HepG2 (cell line): ENCODE data around the gene SAC3D1. TPM values are rescaled to one million over a fixed set of nuclear protein-coding genes. Genes with fewer than 3 reads are reported as not detected.

Source experiments
- CREB3 ChIP-seq: sonication (generic); formaldehyde crosslinking; IDR thresholded peaks from 2 replicates; pipeline ENCODE4 v1.5.0; 2020; ENCODE audit warnings: missing genetic modification reagents
- FOXO1 ChIP-seq: sonication (generic); formaldehyde crosslinking; IDR thresholded peaks from 2 replicates; pipeline ENCODE4 v1.4.0; 2020; ENCODE audit warnings: missing genetic modification reagents
- GATAD1 ChIP-seq: IDR thresholded peaks from 2 replicates; pipeline ENCODE4 v1.6.1; 2016; ENCODE audit warnings: missing genetic modification reagents, missing compliant biosample characterization
- HNRNPLL ChIP-seq: fragments of 200-400 bp; formaldehyde crosslinking; IDR thresholded peaks from 2 replicates; pipeline ENCODE4 v1.6.1; 2017; ENCODE audit warnings: mild to moderate bottlenecking, low read depth, low read length; ENCODE audit not compliant: poor library complexity, severe bottlenecking
- MTA1 ChIP-seq: sonication (generic); formaldehyde crosslinking; IDR thresholded peaks from 2 replicates; pipeline ENCODE4 v1.4.0; 2020; ENCODE audit warnings: missing genetic modification reagents, mild to moderate bottlenecking, borderline replicate concordance
- MZF1 ChIP-seq: sonication (generic); formaldehyde crosslinking; IDR thresholded peaks from 2 replicates; pipeline ENCODE4 v1.8.1; 2023; ENCODE audit warnings: mild to moderate bottlenecking, missing genetic modification reagents, borderline replicate concordance
- NBN ChIP-seq: fragments of 450-650 bp; conservative IDR thresholded peaks from 2 replicates; pipeline ENCODE4 v1.6.1; 2017
- NFYC ChIP-seq: IDR thresholded peaks from 2 replicates; pipeline ENCODE4 v1.6.1; 2016; ENCODE audit warnings: missing genetic modification reagents, missing compliant biosample characterization
- SYNCRIP ChIP-seq: fragments of 200-400 bp; formaldehyde crosslinking; IDR thresholded peaks from 2 replicates; pipeline ENCODE4 v1.6.1; 2018; ENCODE audit warnings: mild to moderate bottlenecking, low read depth, low read length; ENCODE audit not compliant: insufficient read depth
- U2AF1 ChIP-seq: fragments of 200-400 bp; formaldehyde crosslinking; optimal IDR thresholded peaks from 2 replicates; pipeline ENCODE3; 2017; ENCODE audit warnings: mild to moderate bottlenecking, low read depth, low read length
- ZNF547 ChIP-seq: sonication (generic); formaldehyde crosslinking; IDR thresholded peaks from 2 replicates; pipeline ENCODE4 v1.5.1; 2020; ENCODE audit warnings: mild to moderate bottlenecking, missing genetic modification reagents
- ZNF563 ChIP-seq: sonication (generic); formaldehyde crosslinking; IDR thresholded peaks from 2 replicates; pipeline ENCODE4 v1.8.0; 2022; ENCODE audit warnings: mild to moderate bottlenecking, moderate library complexity, missing genetic modification reagents
- ZNF7 ChIP-seq: IDR thresholded peaks from 2 replicates; pipeline ENCODE4 v1.6.1; 2016; ENCODE audit warnings: missing biosample characterization, missing genetic modification reagents
- ZNF724P ChIP-seq: sonication (generic); formaldehyde crosslinking; IDR thresholded peaks from 2 replicates; pipeline ENCODE4 v1.8.0; 2022; ENCODE audit warnings: missing genetic modification reagents, borderline replicate concordance
- ZNF737 ChIP-seq: sonication (generic); formaldehyde crosslinking; IDR thresholded peaks from 2 replicates; pipeline ENCODE4 v1.5.0; 2020; ENCODE audit warnings: missing genetic modification reagents, mild to moderate bottlenecking, borderline replicate concordance
- polyA plus RNA-seq, 8 experiments: library from polyadenylated mRNA; depleted of rRNA in 3 of 8; stranded (reverse) in 7 of 8; unstranded in 1 of 8; fragments of >200 nt; fragmentation: Illumina TruSeq in 4 of 8; extraction: Trizol in 4 of 8; gene quantifications; 2 replicates each; pipeline versions ENCODE4 v1.2.1 to v1.2.3, GENCODE V29; 2011 to 2016; ENCODE audit warnings: low read depth in 4 of 8, missing spikeins in 1 of 8, mixed read lengths in 1 of 8; ENCODE audit not compliant: insufficient read depth in 1 of 8
- total RNA-seq, 5 experiments: library from RNA; depleted of rRNA; stranded (reverse); fragments of >200 nt; fragmentation: Illumina TruSeq; extraction: Trizol; gene quantifications; 2 replicates each; pipeline ENCODE4 v1.2.3, GENCODE V29; 2016; ENCODE audit warnings: low read depth in 1 of 5
- TF ChIP-seq, protein P1 (sequence below): sonication (generic); formaldehyde crosslinking; conservative IDR thresholded peaks from 2 replicates; pipeline ENCODE4 v1.8.0; 2022; ENCODE audit warnings: low read depth, missing genetic modification reagents
- TF ChIP-seq, protein P2 (sequence below): sonication (generic); formaldehyde crosslinking; conservative IDR thresholded peaks from 2 replicates; pipeline ENCODE4 v1.4.0; 2020; ENCODE audit warnings: missing genetic modification reagents
- TF ChIP-seq, protein P3 (sequence below): sonication (generic); formaldehyde crosslinking; IDR thresholded peaks from 2 replicates; pipeline ENCODE4 v1.5.0; 2020; ENCODE audit warnings: missing genetic modification reagents
- TF ChIP-seq, protein P4 (sequence below): sonication (generic); formaldehyde crosslinking; IDR thresholded peaks from 2 replicates; pipeline ENCODE4 v1.9.0; 2021; ENCODE audit warnings: missing genetic modification reagents, mild to moderate bottlenecking, borderline replicate concordance

The SAC3D1 gene
- total and polyA plus RNA-seq, 2 of the 13 experiments (the other 11 are each of a cell fraction or from before 2014, with no cell fraction given), result 7.4 to 36.3 TPM

- TF ChIP-seq, protein P1, sequence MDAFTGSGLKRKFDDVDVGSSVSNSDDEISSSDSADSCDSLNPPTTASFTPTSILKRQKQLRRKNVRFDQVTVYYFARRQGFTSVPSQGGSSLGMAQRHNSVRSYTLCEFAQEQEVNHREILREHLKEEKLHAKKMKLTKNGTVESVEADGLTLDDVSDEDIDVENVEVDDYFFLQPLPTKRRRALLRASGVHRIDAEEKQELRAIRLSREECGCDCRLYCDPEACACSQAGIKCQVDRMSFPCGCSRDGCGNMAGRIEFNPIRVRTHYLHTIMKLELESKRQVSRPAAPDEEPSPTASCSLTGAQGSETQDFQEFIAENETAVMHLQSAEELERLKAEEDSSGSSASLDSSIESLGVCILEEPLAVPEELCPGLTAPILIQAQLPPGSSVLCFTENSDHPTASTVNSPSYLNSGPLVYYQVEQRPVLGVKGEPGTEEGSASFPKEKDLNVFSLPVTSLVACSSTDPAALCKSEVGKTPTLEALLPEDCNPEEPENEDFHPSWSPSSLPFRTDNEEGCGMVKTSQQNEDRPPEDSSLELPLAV (CRISPR knock-in tag), result peak; percentile 81; the same call in 1 of the 2 replicates
- TF ChIP-seq NBN (no peak), SYNCRIP (no peak), HNRNPLL (peak; percentile 83), MTA1 (CRISPR knock-in tag) (0 out of 2 replicates have a peak, but pooled peaks have one; percentile 32), GATAD1 (CRISPR knock-in tag) (peak; percentile 80), U2AF1 (no peak), MZF1 (CRISPR knock-in tag) (no peak), ZNF737 (no peak), ZNF547 (CRISPR knock-in tag) (peak; percentile 88), ZNF724P (CRISPR knock-in tag) (peak; percentile 63; the same call in 1 of the 2 replicates), NFYC (CRISPR knock-in tag) (peak; percentile 50; the same call in 1 of the 2 replicates), ZNF7 (CRISPR knock-in tag) (no peak), ZNF563 (CRISPR knock-in tag) (no peak; the same call in 1 of the 2 replicates), CREB3 (no peak), FOXO1 (CRISPR knock-in tag) (peak; percentile 58; the same call in 1 of the 2 replicates)
- TF ChIP-seq, protein P2, sequence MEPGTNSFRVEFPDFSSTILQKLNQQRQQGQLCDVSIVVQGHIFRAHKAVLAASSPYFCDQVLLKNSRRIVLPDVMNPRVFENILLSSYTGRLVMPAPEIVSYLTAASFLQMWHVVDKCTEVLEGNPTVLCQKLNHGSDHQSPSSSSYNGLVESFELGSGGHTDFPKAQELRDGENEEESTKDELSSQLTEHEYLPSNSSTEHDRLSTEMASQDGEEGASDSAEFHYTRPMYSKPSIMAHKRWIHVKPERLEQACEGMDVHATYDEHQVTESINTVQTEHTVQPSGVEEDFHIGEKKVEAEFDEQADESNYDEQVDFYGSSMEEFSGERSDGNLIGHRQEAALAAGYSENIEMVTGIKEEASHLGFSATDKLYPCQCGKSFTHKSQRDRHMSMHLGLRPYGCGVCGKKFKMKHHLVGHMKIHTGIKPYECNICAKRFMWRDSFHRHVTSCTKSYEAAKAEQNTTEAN, result no peak
- TF ChIP-seq, protein P3, sequence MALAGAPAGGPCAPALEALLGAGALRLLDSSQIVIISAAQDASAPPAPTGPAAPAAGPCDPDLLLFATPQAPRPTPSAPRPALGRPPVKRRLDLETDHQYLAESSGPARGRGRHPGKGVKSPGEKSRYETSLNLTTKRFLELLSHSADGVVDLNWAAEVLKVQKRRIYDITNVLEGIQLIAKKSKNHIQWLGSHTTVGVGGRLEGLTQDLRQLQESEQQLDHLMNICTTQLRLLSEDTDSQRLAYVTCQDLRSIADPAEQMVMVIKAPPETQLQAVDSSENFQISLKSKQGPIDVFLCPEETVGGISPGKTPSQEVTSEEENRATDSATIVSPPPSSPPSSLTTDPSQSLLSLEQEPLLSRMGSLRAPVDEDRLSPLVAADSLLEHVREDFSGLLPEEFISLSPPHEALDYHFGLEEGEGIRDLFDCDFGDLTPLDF (CRISPR knock-in tag), result peak; percentile 99
- TF ChIP-seq, protein P4, sequence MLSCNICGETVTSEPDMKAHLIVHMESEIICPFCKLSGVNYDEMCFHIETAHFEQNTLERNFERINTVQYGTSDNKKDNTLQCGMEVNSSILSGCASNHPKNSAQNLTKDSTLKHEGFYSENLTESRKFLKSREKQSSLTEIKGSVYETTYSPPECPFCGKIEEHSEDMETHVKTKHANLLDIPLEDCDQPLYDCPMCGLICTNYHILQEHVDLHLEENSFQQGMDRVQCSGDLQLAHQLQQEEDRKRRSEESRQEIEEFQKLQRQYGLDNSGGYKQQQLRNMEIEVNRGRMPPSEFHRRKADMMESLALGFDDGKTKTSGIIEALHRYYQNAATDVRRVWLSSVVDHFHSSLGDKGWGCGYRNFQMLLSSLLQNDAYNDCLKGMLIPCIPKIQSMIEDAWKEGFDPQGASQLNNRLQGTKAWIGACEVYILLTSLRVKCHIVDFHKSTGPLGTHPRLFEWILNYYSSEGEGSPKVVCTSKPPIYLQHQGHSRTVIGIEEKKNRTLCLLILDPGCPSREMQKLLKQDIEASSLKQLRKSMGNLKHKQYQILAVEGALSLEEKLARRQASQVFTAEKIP (CRISPR knock-in tag), result no peak
These were observed at the start of gene SAC3D1 (continued) for GRCh38 chr11:65040847-65041622.
